Measurements from ENCODE around the gene PNMA8C. TPM values are rescaled to one million over a fixed set of nuclear protein-coding genes. Genes with fewer than 3 reads are reported as not detected.

Gene PNMA8C
- total RNA-seq, 1 experiment from 2014 or later, result not detected

DNA sequence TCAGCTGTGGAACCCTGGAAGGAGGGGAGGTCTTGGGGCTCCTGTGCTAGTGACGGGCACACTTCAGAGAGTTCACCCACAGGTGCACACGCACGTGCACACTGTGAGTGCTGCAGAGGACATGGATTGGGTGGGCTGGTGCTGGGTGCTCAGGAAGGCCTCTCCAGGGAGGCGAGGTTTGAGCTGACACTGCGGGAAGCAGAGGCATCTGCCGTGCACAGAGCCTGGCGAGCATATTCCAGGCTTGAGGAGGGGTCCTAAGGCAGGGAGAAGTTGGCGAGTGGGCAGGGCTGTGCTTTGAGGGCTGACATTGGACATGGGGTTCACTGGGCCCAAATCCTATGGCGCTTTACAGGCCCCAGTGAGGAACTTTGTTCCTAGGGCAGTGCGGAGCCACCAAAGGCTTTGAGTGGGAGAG lies 41.0 kb downstream of the PNMA8C start:
- CTCF ChIA-PET, result interaction anchor here (1.6 kb wide), 1 partner anchor 9 kb away, joined by 5 read pairs; no protein-coding TSS in a partner anchor
- TF ChIP-seq, protein P1, sequence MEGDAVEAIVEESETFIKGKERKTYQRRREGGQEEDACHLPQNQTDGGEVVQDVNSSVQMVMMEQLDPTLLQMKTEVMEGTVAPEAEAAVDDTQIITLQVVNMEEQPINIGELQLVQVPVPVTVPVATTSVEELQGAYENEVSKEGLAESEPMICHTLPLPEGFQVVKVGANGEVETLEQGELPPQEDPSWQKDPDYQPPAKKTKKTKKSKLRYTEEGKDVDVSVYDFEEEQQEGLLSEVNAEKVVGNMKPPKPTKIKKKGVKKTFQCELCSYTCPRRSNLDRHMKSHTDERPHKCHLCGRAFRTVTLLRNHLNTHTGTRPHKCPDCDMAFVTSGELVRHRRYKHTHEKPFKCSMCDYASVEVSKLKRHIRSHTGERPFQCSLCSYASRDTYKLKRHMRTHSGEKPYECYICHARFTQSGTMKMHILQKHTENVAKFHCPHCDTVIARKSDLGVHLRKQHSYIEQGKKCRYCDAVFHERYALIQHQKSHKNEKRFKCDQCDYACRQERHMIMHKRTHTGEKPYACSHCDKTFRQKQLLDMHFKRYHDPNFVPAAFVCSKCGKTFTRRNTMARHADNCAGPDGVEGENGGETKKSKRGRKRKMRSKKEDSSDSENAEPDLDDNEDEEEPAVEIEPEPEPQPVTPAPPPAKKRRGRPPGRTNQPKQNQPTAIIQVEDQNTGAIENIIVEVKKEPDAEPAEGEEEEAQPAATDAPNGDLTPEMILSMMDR (IDR thresholded peaks at IDR 0.05; ENCODE audit: unreplicated experiment), result no peak
- intact Hi-C loops (cut with micrococcal nuclease; ENCODE audit: unreplicated experiment), result no loop called here
- Mint-ChIP-seq H3K27ac (ENCODE audit: unreplicated experiment) (no peak overlapping the region), H3K9me3 (ENCODE audit: low read depth, unreplicated experiment) (no peaks in the 10 kb centered on the region), H3K36me3 (ENCODE audit: insufficient read depth, unreplicated experiment) (peaks cover 66% of the 10 kb centered on the region), H3K4me3 (ENCODE audit: low read depth, unreplicated experiment) (no peak overlapping the region), H3K4me1 (ENCODE audit: low read depth, unreplicated experiment) (no peaks in the 10 kb centered on the region), H3K27me3 (ENCODE audit: unreplicated experiment) (no peaks in the 10 kb centered on the region)
- no TSS peak for BruUV-seq (replicated peaks)
- DNase-seq, result no peak

DNA sequence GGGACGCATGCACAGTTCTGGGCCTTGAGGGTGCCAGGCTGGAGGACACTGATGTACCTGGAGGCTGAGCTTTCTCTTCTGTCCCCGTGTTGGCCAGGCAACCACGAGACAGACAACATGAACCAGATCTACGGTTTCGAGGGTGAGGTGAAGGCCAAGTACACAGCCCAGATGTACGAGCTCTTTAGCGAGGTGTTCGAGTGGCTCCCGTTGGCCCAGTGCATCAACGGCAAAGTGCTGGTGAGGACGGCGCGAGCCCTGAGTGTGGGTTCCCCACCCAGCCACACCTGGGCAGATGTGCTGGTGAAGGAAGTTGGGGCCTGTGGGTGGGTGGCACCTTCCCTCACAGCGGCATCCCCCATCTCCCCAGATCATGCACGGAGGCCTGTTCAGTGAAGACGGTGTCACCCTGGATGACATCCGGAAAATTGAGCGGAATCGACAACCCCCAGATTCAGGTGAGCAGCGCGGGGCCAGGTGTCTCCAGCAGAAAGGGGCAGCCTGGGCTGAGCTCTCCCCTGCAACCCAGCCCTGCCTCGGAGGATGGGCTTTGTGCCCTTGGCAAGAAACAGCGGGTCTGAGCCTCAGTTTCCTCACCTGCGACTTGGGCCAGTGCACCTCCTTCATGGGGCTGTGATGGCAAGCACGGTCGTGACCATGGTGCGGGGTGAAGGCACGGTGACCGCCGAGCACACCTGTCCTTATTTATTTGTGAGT lies 41.6 kb downstream of the PNMA8C start:
- BruUV-seq (replicated peaks), result no TSS peak
- CTCF ChIA-PET, result interaction anchor here (1.0 to 1.6 kb wide), 2 partner anchors 9 to 104 kb away, joined by 3 to 5 read pairs; no protein-coding TSS in a partner anchor
- peaks cover 62% of the 10 kb centered on the region for H3K36me3 Mint-ChIP-seq (ENCODE audit: insufficient read depth, unreplicated experiment)
- no peaks in the 10 kb centered on the region for H3K4me1 Mint-ChIP-seq (ENCODE audit: low read depth, unreplicated experiment)
- H3K4me3 Mint-ChIP-seq (ENCODE audit: low read depth, unreplicated experiment), result no peak overlapping the region
- intact Hi-C loops (cut with micrococcal nuclease; ENCODE audit: unreplicated experiment), result no loop called here
- TF ChIP-seq, protein P1 (IDR thresholded peaks at IDR 0.05; ENCODE audit: unreplicated experiment), result no peak
- H3K27ac Mint-ChIP-seq (ENCODE audit: unreplicated experiment), result no peak overlapping the region
- no peak for DNase-seq
- H3K27me3 Mint-ChIP-seq (ENCODE audit: unreplicated experiment), result no peaks in the 10 kb centered on the region
- H3K9me3 Mint-ChIP-seq (ENCODE audit: low read depth, unreplicated experiment), result no peaks in the 10 kb centered on the region

DNA sequence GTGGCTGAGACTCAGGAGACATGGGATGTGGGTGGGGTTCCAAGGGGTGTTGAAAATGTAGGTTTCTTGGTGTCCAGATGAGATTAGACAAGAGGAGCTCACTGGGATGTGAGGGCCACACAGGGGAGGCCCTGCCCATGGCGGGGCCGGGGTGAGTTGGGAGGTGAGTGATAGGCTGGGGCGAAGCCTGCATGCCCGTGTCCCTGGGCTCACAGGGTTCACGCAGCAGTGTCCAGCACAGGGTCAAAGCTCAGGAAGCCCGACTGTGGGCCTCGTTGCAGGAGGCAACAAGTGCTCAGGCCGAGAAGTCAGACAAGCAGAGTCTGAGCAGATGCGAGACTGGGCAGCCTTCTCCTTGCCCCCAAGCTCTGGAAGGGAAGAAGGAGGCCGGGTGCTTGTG lies 42.6 kb downstream of the PNMA8C start:
- no peak overlapping the region for H3K4me3 Mint-ChIP-seq (ENCODE audit: low read depth, unreplicated experiment)
- H3K27me3 Mint-ChIP-seq (ENCODE audit: unreplicated experiment), result no peaks in the 10 kb centered on the region
- H3K9me3 Mint-ChIP-seq (ENCODE audit: low read depth, unreplicated experiment), result no peaks in the 10 kb centered on the region
- H3K36me3 Mint-ChIP-seq (ENCODE audit: insufficient read depth, unreplicated experiment), result peaks cover 55% of the 10 kb centered on the region
- no peak overlapping the region for H3K27ac Mint-ChIP-seq (ENCODE audit: unreplicated experiment)
- CTCF ChIA-PET, result interaction anchor here (1.6 kb wide), 1 partner anchor 10 kb away, joined by 5 read pairs; no protein-coding TSS in a partner anchor
- no peaks in the 10 kb centered on the region for H3K4me1 Mint-ChIP-seq (ENCODE audit: low read depth, unreplicated experiment)
- BruUV-seq (replicated peaks), result no TSS peak
- TF ChIP-seq, protein P1 (IDR thresholded peaks at IDR 0.05; ENCODE audit: unreplicated experiment), result no peak
- intact Hi-C loops (cut with micrococcal nuclease; ENCODE audit: unreplicated experiment), result no loop called here
- DNase-seq, result no peak

GRCh38 chr19:46385636-46386035 lies 43.1 kb downstream of the PNMA8C start:
- TF ChIP-seq, protein P1 (IDR thresholded peaks at IDR 0.05; ENCODE audit: unreplicated experiment), result no peak
- Mint-ChIP-seq H3K27me3 (ENCODE audit: unreplicated experiment) (no peaks in the 10 kb centered on the region), H3K27ac (ENCODE audit: unreplicated experiment) (no peak overlapping the region), H3K4me1 (ENCODE audit: low read depth, unreplicated experiment) (no peaks in the 10 kb centered on the region), H3K4me3 (ENCODE audit: low read depth, unreplicated experiment) (no peak overlapping the region), H3K36me3 (ENCODE audit: insufficient read depth, unreplicated experiment) (peaks cover 50% of the 10 kb centered on the region), H3K9me3 (ENCODE audit: low read depth, unreplicated experiment) (no peaks in the 10 kb centered on the region)
- no peak for DNase-seq
- BruUV-seq (replicated peaks), result no TSS peak
- CTCF ChIA-PET, result no interaction called here
- intact Hi-C loops (cut with micrococcal nuclease; ENCODE audit: unreplicated experiment), result no loop called here

All from Calu3 (cell line).